ENCODE results near the gene SMIM32. TPM values are rescaled to one million over a fixed set of nuclear protein-coding genes. Genes with fewer than 3 reads are reported as not detected.

The SMIM32 gene
- total RNA-seq, 2 donors from 2014 or later = 0.36 to 1.9 TPM

- H3K36me3 ChIP-seq = no peaks in the 10 kb centered on the region
- intact Hi-C loops (cut with DNase I) = no loop called here
- WGBS = 85% methylated on average over 3 of the region's 3 CpGs
- H3K4me1 ChIP-seq (replicated peaks) = no peaks in the 10 kb centered on the region
- H3K27ac ChIP-seq = no peak overlapping the region
- TF ChIP-seq POLR2AphosphoS5 (IDR thresholded peaks at IDR 0.05) (no peak), POLR2A (IDR thresholded peaks at IDR 0.05) (no peak)
- TF ChIP-seq, protein P1, sequence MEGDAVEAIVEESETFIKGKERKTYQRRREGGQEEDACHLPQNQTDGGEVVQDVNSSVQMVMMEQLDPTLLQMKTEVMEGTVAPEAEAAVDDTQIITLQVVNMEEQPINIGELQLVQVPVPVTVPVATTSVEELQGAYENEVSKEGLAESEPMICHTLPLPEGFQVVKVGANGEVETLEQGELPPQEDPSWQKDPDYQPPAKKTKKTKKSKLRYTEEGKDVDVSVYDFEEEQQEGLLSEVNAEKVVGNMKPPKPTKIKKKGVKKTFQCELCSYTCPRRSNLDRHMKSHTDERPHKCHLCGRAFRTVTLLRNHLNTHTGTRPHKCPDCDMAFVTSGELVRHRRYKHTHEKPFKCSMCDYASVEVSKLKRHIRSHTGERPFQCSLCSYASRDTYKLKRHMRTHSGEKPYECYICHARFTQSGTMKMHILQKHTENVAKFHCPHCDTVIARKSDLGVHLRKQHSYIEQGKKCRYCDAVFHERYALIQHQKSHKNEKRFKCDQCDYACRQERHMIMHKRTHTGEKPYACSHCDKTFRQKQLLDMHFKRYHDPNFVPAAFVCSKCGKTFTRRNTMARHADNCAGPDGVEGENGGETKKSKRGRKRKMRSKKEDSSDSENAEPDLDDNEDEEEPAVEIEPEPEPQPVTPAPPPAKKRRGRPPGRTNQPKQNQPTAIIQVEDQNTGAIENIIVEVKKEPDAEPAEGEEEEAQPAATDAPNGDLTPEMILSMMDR (IDR thresholded peaks at IDR 0.05) = no peak
- no peaks in the 10 kb centered on the region for H3K9me3 ChIP-seq
- H3K4me3 ChIP-seq = no peak overlapping the region
- H3K27me3 ChIP-seq (replicated peaks; ENCODE audit: insufficient read depth) = no peaks in the 10 kb centered on the region
- no peak for DNase-seq (ENCODE audit: low spot score)
These were observed 7.8 kb upstream of the SMIM32 start for GRCh38 chr5:136200761-136201160.

GRCh38 chr5:136200130-136200529 is 7.2 kb upstream of the SMIM32 start:
- 72% methylated on average over 4 of the region's 4 CpGs for WGBS
- no peak overlapping the region for H3K27ac ChIP-seq
- H3K9me3 ChIP-seq = no peaks in the 10 kb centered on the region
- no peak for DNase-seq (ENCODE audit: low spot score)
- H3K36me3 ChIP-seq = no peaks in the 10 kb centered on the region
- TF ChIP-seq, protein P1 (IDR thresholded peaks at IDR 0.05) = no peak
- no peak for TF ChIP-seq POLR2AphosphoS5 (IDR thresholded peaks at IDR 0.05)
- H3K27me3 ChIP-seq (replicated peaks; ENCODE audit: insufficient read depth) = no peaks in the 10 kb centered on the region
- intact Hi-C loops (cut with DNase I) = no loop called here
- no peak overlapping the region for H3K4me3 ChIP-seq
- peaks cover 2% of the 10 kb centered on the region for H3K4me1 ChIP-seq (replicated peaks)

- 93% methylated on average over 7 of the region's 7 CpGs for WGBS
- Histone ChIP-seq H3K27me3 (replicated peaks; ENCODE audit: insufficient read depth) (no peaks in the 10 kb centered on the region), H3K27ac (no peak overlapping the region), H3K4me1 (replicated peaks) (peaks cover 2% of the 10 kb centered on the region), H3K36me3 (no peaks in the 10 kb centered on the region), H3K4me3 (no peak overlapping the region), H3K9me3 (no peaks in the 10 kb centered on the region)
- DNase-seq (ENCODE audit: low spot score) = no peak
- TF ChIP-seq POLR2AphosphoS5 (IDR thresholded peaks at IDR 0.05) (no peak), POLR2A (IDR thresholded peaks at IDR 0.05) (no peak)
- TF ChIP-seq, protein P1 (IDR thresholded peaks at IDR 0.05) = no peak
- intact Hi-C loops (cut with DNase I) = no loop called here
These were observed 6.4 kb upstream of the SMIM32 start for GRCh38 chr5:136199408-136199807.

DNA sequence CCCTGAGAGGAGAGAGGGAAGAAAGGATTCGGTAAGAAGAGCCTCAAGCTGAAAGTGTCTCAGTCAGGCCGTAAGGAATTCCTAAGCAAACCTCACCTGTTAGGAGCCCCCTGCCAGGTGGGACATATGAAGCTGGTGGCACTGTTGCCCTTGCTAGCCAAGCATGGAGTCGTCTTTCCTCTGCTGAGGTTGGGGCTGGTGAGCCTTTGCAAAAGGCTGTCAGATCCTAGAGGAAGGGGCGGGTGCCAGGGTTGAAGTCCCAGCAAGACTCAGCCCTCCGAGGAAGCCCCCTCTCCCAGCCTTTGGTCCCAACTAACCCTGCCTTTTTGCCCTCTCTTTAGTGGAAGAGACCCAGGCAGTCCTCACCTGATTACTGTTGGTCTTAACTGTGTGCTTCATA is 5.5 kb upstream of the SMIM32 start:
- Histone ChIP-seq H3K4me3 (no peak overlapping the region), H3K27me3 (replicated peaks; ENCODE audit: insufficient read depth) (no peaks in the 10 kb centered on the region), H3K4me1 (replicated peaks) (peaks cover 2% of the 10 kb centered on the region), H3K27ac (no peak overlapping the region), H3K9me3 (no peaks in the 10 kb centered on the region), H3K36me3 (no peaks in the 10 kb centered on the region)
- WGBS = 88% methylated on average over 5 of the region's 5 CpGs
- no peak for DNase-seq (ENCODE audit: low spot score)
- no peak for TF ChIP-seq POLR2A (IDR thresholded peaks at IDR 0.05)
- TF ChIP-seq, protein P1 (IDR thresholded peaks at IDR 0.05) = no peak
- TF ChIP-seq POLR2AphosphoS5 (IDR thresholded peaks at IDR 0.05) = no peak
- intact Hi-C loops (cut with DNase I) = no loop called here

DNA sequence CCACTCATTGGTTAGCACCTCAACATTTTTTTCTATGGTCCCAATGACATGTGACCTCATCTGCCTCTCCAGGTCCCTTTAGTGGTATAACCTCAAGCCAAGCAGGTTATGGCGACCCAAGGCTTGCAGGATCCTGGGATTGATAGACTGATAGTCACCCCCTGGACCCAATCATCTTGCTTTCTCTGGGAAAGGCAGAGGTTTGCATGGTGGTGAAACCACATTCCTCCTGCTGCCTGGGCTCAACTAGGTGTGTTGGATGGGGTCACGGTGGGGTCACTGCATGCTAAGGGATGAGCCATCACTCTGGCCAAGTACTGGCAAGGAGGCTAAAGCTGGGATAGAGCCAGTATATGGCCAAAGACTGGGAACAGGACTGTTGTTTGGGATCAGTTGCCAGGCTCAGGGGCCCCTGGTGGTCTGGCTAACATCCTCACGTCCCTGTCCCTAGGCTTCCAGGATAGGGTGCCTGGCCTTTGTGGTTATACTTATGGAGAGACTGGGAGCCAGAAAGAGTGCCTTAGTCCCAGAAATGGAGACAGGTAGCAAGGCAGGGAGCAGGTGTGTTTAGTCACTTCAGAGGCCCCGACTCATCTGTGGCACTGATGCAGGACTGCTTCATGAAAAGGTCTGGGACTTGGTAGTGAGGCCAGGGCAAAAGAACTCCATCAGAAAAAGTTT is 4.6 kb upstream of the SMIM32 start:
- DNase-seq (ENCODE audit: low spot score) = no peak
- Histone ChIP-seq H3K36me3 (no peaks in the 10 kb centered on the region), H3K27me3 (replicated peaks; ENCODE audit: insufficient read depth) (no peaks in the 10 kb centered on the region), H3K4me3 (no peak overlapping the region), H3K9me3 (no peaks in the 10 kb centered on the region), H3K27ac (no peak overlapping the region), H3K4me1 (replicated peaks) (peaks cover 2% of the 10 kb centered on the region)
- TF ChIP-seq, protein P1 (IDR thresholded peaks at IDR 0.05) = no peak
- TF ChIP-seq POLR2AphosphoS5 (IDR thresholded peaks at IDR 0.05) (no peak), POLR2A (IDR thresholded peaks at IDR 0.05) (no peak)
- WGBS = 95% methylated on average over 4 of the region's 4 CpGs
- intact Hi-C loops (cut with DNase I) = no loop called here

Measured in prostate gland (tissue), 2 donors.